Measurements from ENCODE around the gene GBP1.
"Not testable (repeated sequence)": the region's sequence is repeated elsewhere in the genome, so short reads cannot be mapped to it uniquely, and the experiment has no call there.

GRCh38 chr1:89029051-89029450 lies 36.0 kb downstream of the GBP1 start:
- not testable (repeated sequence) for TF ChIP-seq POLR2AphosphoS5 (IDR thresholded peaks at IDR 0.05; ENCODE audit: insufficient read depth in 1 of 2, low read depth in 1 of 2); CTCF (IDR thresholded peaks at IDR 0.05)
